Fibroblast of lung (primary cell): ENCODE measurements around the gene ADI1. TPM values are rescaled to one million over a fixed set of nuclear protein-coding genes. Genes with fewer than 3 reads are reported as not detected.

ENCODE experiments used
- DNase-seq, 2 donors: peaks; one replicate each; pipeline versions ENCODE4 v3.0.0 to v3.0.0-alpha.2; 2010; ENCODE audit warnings: low read depth in 2 of 2
- H2AFZ ChIP-seq: 2 replicates; pipeline ENCODE4 v1.5.1; 2012; ENCODE audit warnings: low read length, control low read depth, inconsistent platforms
- H3K27ac ChIP-seq: 2 replicates; pipeline ENCODE4 v1.5.1; 2011; ENCODE audit warnings: low read length, control low read depth; ENCODE audit not compliant: insufficient read depth
- H3K27me3 ChIP-seq: 2 replicates; pipeline ENCODE4 v1.5.1; 2011; ENCODE audit warnings: mild to moderate bottlenecking, low read length; ENCODE audit not compliant: control insufficient read depth, insufficient read depth
- H3K36me3 ChIP-seq: 2 replicates; pipeline ENCODE4 v1.5.1; 2011; ENCODE audit warnings: low read length; ENCODE audit not compliant: control insufficient read depth, insufficient read depth
- H3K4me1 ChIP-seq: 2 replicates; pipeline ENCODE4 v1.5.1; 2011; ENCODE audit warnings: low read length; ENCODE audit not compliant: control insufficient read depth, insufficient read depth; ENCODE audit errors: extremely low read depth
- H3K4me2 ChIP-seq: 2 replicates; pipeline ENCODE4 v1.5.1; 2011; ENCODE audit warnings: low read length, control low read depth; ENCODE audit not compliant: insufficient read depth; ENCODE audit errors: extremely low read depth
- H3K4me3 ChIP-seq, 4 experiments: fragments of 200-600 bp in 1 of 4; sonication (generic) in 1 of 4; replicated peaks in 1 of 4; 2 replicates each; pipeline ENCODE4 v1.5.1; 2011 to 2016; ENCODE audit warnings: low read length in 4 of 4, low read depth in 3 of 4, mild to moderate bottlenecking in 3 of 4, control low read depth in 2 of 4, inconsistent platforms in 1 of 4, mixed read lengths in 1 of 4; ENCODE audit not compliant: insufficient read depth in 1 of 4; ENCODE audit errors: control extremely low read depth in 1 of 4
- H3K79me2 ChIP-seq: 2 replicates; pipeline ENCODE4 v1.5.1; 2012; ENCODE audit warnings: mild to moderate bottlenecking, low read length, inconsistent platforms; ENCODE audit not compliant: control insufficient read depth, insufficient read depth
- H3K9ac ChIP-seq: 2 replicates; pipeline ENCODE4 v1.5.1; 2011; ENCODE audit warnings: mild to moderate bottlenecking, low read length, control low read depth; ENCODE audit not compliant: insufficient read depth
- H3K9me3 ChIP-seq: 2 replicates; pipeline ENCODE4 v1.5.1; 2012; ENCODE audit warnings: low read depth, low read length; ENCODE audit not compliant: control insufficient read depth, insufficient read depth
- H4K20me1 ChIP-seq: 2 replicates; pipeline ENCODE4 v1.5.1; 2011; ENCODE audit warnings: low read length; ENCODE audit not compliant: control insufficient read depth, insufficient read depth; ENCODE audit errors: extremely low read depth
- CTCF ChIP-seq, 2 donors: IDR thresholded peaks in 1 of 2; conservative IDR thresholded peaks in 1 of 2; 1 replicate in 1 of 2; 2 replicates in 1 of 2; pipeline ENCODE4 v1.5.1; 2011 to 2012; ENCODE audit warnings: low read length in 2 of 2, control low read depth in 1 of 2, inconsistent platforms in 1 of 2, low read depth in 1 of 2, mild to moderate bottlenecking in 1 of 2
- EZH2 ChIP-seq: IDR thresholded peaks from 2 replicates; pipeline ENCODE4 v1.5.1; 2012; ENCODE audit warnings: low read length, control low read depth, mild to moderate bottlenecking; ENCODE audit errors: missing control alignments
- polyA plus RNA-seq, 2 donors: library from polyadenylated mRNA; depleted of rRNA in 1 of 2; stranded (reverse) in 1 of 2; unstranded in 1 of 2; fragments of >200 nt; gene quantifications; 2 replicates each; pipeline ENCODE4 v1.2.1, GENCODE V29; 2011 to 2012; ENCODE audit warnings: missing spikeins in 1 of 2
- total RNA-seq: library from RNA; depleted of rRNA; stranded (reverse); fragments of >200 nt; gene quantifications from 2 replicates; pipeline ENCODE4 v1.2.1, GENCODE V29; 2014

The ADI1 gene
- total and polyA plus RNA-seq, 2 donors (not counting 1 experiment from before 2014, with no cell fraction given), result 41.9 to 69.3 TPM

- no peaks in the 10 kb centered on the region for H4K20me1 ChIP-seq
- no peak for DNase-seq
- no peak overlapping the region for H3K4me2 ChIP-seq
- H3K4me1 ChIP-seq, result no peaks in the 10 kb centered on the region
- no peak overlapping the region for H3K27ac ChIP-seq
- H3K79me2 ChIP-seq, result no peaks in the 10 kb centered on the region
- no peak overlapping the region for H3K9ac ChIP-seq
- H3K27me3 ChIP-seq, result no peaks in the 10 kb centered on the region
- H3K4me3 ChIP-seq, result no peak overlapping the region
- no peak overlapping the region for H2AFZ ChIP-seq
- H3K36me3 ChIP-seq, result peaks cover 7% of the 10 kb centered on the region
- TF ChIP-seq EZH2, result no peak
- no peak for TF ChIP-seq CTCF (conservative IDR thresholded peaks at IDR 0.05 in 1 of 2, IDR thresholded peaks at IDR 0.05 in 1 of 2; ENCODE audit: low read depth in 1 of 2, low read length in 2 of 2)
- H3K9me3 ChIP-seq, result no peaks in the 10 kb centered on the region
These were observed 38.3 kb downstream of the ADI1 start for GRCh38 chr2:3481011-3481400.

GRCh38 chr2:3480352-3481010, 38.9 kb downstream of the ADI1 start:
- H3K4me1 ChIP-seq, result no peaks in the 10 kb centered on the region
- no peak overlapping the region for H3K27ac ChIP-seq
- DNase-seq, result no peak
- H2AFZ ChIP-seq, result no peak overlapping the region
- no peak overlapping the region for H3K4me2 ChIP-seq
- H3K27me3 ChIP-seq, result no peaks in the 10 kb centered on the region
- H3K9ac ChIP-seq, result no peak overlapping the region
- H3K79me2 ChIP-seq, result no peaks in the 10 kb centered on the region
- peaks cover 7% of the 10 kb centered on the region for H3K36me3 ChIP-seq
- H3K4me3 ChIP-seq, result no peak overlapping the region
- H4K20me1 ChIP-seq, result no peaks in the 10 kb centered on the region
- H3K9me3 ChIP-seq, result no peaks in the 10 kb centered on the region
- TF ChIP-seq EZH2, result no peak
- no peak for TF ChIP-seq CTCF (conservative IDR thresholded peaks at IDR 0.05 in 1 of 2, IDR thresholded peaks at IDR 0.05 in 1 of 2; ENCODE audit: low read depth in 1 of 2, low read length in 2 of 2)

- no peak overlapping the region for H3K4me2 ChIP-seq
- TF ChIP-seq CTCF (conservative IDR thresholded peaks at IDR 0.05 in 1 of 2, IDR thresholded peaks at IDR 0.05 in 1 of 2; ENCODE audit: low read depth in 1 of 2, low read length in 2 of 2) (no peak), EZH2 (no peak)
- H3K9me3 ChIP-seq, result no peaks in the 10 kb centered on the region
- H3K36me3 ChIP-seq, result peaks cover 7% of the 10 kb centered on the region
- DNase-seq, result no peak
- no peak overlapping the region for H2AFZ ChIP-seq
- no peak overlapping the region for H3K9ac ChIP-seq
- no peak overlapping the region for H3K4me3 ChIP-seq
- no peak overlapping the region for H3K27ac ChIP-seq
- H3K4me1 ChIP-seq, result no peaks in the 10 kb centered on the region
- H3K79me2 ChIP-seq, result no peaks in the 10 kb centered on the region
- no peaks in the 10 kb centered on the region for H3K27me3 ChIP-seq
- H4K20me1 ChIP-seq, result no peaks in the 10 kb centered on the region
These were observed 39.7 kb downstream of the ADI1 start for GRCh38 chr2:3479430-3480320.
